HG03103 (cell line): Measurements from ENCODE around the gene RIOK2.
A peak's percentile ranks its signal among the peaks of the same experiment; 100 is the strongest.

Experiments used
- ATAC-seq: cut with Tn5 transposase; IDR thresholded peaks from one replicate; pipeline ENCODE4 v1.9.1; 2021; ENCODE audit warnings: low read depth; ENCODE audit not compliant: unreplicated experiment

Gene RIOK2

GRCh38 chr5:97131139-97131710 lies 51.8 kb downstream of the RIOK2 start:
- ATAC-seq = no peak

DNA sequence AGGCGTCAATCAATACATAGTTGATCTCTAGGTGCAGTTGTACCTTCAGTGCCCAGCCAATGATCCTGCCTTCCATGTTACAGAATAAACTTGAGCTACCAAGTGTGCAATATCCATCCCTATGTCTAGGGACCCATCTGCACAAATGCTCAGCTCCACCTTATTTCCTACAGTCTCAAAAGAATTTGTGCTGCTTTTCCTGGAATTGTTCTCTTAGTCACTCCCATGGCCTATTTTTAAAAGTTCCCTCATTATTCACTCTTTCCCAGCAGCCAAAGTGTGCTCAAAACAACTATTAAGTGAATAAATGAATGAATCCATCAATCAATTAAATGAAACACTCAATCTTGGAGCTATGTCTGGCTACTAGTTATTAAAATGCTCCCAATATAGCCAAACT lies 55.3 kb downstream of the RIOK2 start:
- ATAC-seq = no peak

DNA sequence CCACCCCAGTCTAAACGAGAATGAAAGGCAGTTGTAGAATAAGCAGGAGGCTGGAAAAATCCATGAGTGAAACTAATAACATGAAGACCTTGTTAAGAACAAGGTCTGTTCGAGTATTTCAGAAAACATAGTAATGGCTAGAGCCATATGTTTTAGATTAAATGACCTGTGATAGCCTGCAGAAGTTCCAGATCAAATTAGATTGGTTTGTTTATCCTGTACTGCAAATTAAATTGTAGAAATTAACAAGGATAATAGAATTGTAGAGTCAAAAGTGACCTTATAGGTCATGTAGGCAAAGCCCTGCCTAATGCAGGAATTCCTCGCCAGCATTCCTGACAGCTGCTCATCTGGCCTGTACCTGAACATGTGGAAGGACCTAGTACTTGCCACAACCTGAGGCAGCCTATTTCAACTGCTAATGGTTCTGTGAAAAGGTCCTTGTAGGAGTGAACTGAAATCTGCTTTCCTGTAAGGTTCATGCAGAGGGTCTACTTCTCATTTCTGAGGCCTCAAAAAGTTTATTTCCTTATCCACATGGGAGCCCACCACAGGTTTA lies 57.8 kb downstream of the RIOK2 start:
- ATAC-seq = no peak

GRCh38 chr5:97124335-97124734 lies 58.7 kb downstream of the RIOK2 start:
- ATAC-seq = no peak

- no peak for ATAC-seq
Observed at GRCh38 chr5:97121848-97122247, 61.2 kb downstream of the RIOK2 start.

GRCh38 chr5:97120195-97120594 lies 62.9 kb downstream of the RIOK2 start:
- ATAC-seq = no peak

- ATAC-seq = no peak
Observed at GRCh38 chr5:97119007-97119390, 64.0 kb downstream of the RIOK2 start.

GRCh38 chr5:97118261-97119006 lies 64.6 kb downstream of the RIOK2 start:
- ATAC-seq = peak; percentile 60

- ATAC-seq = no peak
Observed at GRCh38 chr5:97115932-97116331, 67.1 kb downstream of the RIOK2 start.

DNA sequence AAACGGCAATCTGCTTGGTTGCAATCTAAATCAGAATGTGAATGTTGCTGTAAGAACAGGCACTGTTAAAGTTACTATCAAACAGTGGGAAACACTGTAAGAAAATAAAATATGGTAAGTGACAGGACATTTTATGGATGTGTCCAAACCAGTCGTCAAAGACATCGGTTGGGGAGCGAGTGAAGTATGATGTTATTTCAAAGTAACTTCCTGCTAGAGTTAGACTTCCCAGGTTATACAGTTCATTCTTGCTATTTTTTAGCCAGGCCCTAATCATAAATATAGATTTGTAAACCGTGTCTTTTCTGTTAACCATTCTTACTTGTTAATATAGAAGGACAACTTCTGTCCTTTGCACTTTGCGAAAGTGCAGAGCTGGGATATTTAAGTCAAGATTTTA lies 70.8 kb downstream of the RIOK2 start:
- no peak for ATAC-seq

- ATAC-seq = no peak
Observed at GRCh38 chr5:97111616-97112015, 71.4 kb downstream of the RIOK2 start.

- no peak for ATAC-seq
Observed at GRCh38 chr5:97111004-97111403, 72.0 kb downstream of the RIOK2 start.
